22Rv1 (cell line): ENCODE data around the gene LHPP.
A peak's percentile ranks its signal among the peaks of the same experiment; 100 is the strongest.

Experiments
- H3K27ac ChIP-seq: fragments of 450-650 bp; 2 replicates; pipeline ENCODE4 v1.5.1; 2017
- ZFX ChIP-seq: fragments of 450-650 bp; IDR thresholded peaks from 2 replicates; pipeline ENCODE4 v1.6.1; 2017; ENCODE audit warnings: antibody characterized with exemption, borderline replicate concordance
- TF ChIP-seq, protein P1 (sequence below): fragments of 450-650 bp; IDR thresholded peaks from 2 replicates; pipeline ENCODE4 v1.5.1; 2017; ENCODE audit warnings: mild to moderate bottlenecking

Gene LHPP

GRCh38 chr10:124527874-124528395 is 66.3 kb downstream of the LHPP start:
- no peak for TF ChIP-seq ZFX
- TF ChIP-seq, protein P1, sequence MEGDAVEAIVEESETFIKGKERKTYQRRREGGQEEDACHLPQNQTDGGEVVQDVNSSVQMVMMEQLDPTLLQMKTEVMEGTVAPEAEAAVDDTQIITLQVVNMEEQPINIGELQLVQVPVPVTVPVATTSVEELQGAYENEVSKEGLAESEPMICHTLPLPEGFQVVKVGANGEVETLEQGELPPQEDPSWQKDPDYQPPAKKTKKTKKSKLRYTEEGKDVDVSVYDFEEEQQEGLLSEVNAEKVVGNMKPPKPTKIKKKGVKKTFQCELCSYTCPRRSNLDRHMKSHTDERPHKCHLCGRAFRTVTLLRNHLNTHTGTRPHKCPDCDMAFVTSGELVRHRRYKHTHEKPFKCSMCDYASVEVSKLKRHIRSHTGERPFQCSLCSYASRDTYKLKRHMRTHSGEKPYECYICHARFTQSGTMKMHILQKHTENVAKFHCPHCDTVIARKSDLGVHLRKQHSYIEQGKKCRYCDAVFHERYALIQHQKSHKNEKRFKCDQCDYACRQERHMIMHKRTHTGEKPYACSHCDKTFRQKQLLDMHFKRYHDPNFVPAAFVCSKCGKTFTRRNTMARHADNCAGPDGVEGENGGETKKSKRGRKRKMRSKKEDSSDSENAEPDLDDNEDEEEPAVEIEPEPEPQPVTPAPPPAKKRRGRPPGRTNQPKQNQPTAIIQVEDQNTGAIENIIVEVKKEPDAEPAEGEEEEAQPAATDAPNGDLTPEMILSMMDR: no peak
- H3K27ac ChIP-seq: no peak overlapping the region

DNA sequence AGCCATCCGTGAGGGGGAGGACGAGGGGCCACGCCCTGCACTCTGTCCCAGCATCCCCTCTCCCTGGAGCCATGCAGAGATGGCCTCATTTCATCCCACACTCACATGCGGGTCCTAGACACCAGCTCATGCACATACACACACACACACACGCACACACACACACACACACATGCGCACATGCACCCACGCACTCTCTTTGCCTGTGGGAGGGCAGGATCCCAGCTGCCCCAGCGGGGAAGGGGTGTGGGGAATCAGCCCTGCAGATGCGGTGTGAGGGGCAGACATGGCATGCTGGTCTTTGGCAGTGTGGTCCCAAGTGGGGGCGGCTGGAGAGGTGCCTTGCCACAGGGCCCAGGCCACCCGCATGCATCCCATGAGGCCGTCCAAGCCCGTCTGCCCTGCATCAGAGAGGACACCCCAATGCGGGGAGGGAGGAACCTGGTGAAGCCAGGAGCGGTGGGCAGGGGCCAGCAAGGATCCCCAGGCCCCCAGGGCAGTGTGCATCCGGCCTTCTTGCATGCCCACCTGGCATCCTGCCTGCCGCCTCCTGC is 68.1 kb downstream of the LHPP start:
- no peak overlapping the region for H3K27ac ChIP-seq
- no peak for TF ChIP-seq ZFX
- TF ChIP-seq, protein P1: no peak

DNA sequence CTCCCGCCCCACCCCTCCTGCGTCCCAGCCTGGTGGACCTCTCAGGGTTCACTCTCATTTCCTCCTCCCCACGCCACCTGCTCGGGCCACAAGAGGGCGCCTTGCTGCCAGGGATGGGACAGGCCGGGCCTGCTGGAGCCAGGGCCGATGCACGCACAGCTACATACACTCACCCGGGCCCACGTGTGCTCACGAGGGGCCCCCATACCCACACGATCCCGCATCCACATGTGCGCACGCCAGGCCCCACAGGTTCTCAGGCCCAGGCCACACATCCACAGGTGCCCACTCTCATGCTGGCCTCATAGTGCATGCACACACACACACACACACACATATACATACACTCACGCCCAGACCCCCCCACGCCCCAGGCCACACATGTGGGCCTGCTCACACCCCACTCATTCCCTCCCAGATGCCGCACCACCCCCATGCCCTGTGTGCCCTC is 68.6 kb downstream of the LHPP start:
- no peak overlapping the region for H3K27ac ChIP-seq

DNA sequence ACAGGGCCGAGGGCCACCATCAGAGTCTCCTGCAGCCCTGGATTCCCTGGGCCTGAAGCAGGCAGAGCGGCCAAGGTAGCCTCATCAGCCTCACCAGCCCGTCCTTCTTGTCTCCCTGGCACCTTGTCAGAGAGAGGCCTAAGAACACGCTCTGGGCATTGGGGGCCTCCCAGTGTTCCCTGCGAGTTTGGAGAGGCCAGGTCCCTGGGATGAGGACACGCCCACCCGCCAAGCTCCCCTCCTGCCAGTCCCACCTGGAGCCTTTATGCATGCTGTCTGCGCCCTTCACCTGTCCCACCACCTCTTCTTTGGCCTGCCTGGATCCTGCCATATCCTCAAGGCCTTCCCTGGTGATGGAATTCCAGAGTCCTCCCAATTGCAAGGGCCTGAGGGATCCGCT is 69.2 kb downstream of the LHPP start:
- TF ChIP-seq, protein P1: no peak
- TF ChIP-seq ZFX: no peak
- H3K27ac ChIP-seq: no peak overlapping the region

More for the DNA sequence above, 68.6 kb downstream of the LHPP start:
- TF ChIP-seq ZFX: no peak
- TF ChIP-seq, protein P1: peak; percentile 93

- no peak overlapping the region for H3K27ac ChIP-seq
- TF ChIP-seq ZFX: no peak
- TF ChIP-seq, protein P1: peak; percentile 37
Observed at GRCh38 chr10:124532106-124532641, 70.6 kb downstream of the LHPP start.

DNA sequence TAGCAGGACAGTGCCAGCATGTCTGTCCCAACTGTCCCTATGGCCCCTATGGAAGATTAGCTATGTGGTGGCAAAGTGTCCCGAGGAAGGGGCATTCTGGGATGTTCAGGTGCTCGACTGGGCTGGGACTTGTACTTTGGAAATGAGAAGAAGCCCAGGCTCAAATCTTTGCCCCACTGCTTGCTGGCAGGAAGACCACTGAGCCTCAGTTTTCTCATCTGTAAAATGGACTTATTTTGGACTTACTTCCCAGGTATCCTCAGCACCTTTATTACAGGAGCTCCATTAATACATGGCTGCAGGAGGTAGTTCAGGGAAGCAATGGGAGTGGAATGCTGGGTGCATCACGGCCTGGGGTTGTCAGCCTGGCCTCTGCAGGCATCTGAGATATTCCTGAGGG is 71.2 kb downstream of the LHPP start:
- TF ChIP-seq, protein P1: no peak
- TF ChIP-seq ZFX: no peak
- H3K27ac ChIP-seq: no peak overlapping the region

DNA sequence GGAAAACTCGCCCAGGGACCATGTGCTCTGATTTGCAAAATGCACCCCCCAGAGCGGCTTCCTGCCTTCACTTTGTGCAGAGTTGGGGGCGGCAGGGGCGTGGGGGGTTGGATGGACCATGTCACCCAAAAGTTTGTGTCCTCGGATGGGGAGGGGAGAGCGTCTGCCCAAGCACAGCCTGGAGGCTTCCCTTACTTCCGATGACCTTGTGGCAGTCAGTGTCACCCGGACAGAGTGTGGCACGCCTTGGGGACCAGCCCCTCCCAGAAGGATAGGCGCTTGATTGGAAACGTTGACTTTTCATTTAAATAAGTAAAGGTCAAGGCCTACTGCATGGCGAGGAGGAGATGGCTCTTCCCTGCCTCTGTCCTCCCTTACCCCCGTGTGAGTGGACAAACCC is 71.6 kb downstream of the LHPP start:
- H3K27ac ChIP-seq: no peak overlapping the region
- TF ChIP-seq ZFX: no peak
- TF ChIP-seq, protein P1: no peak
